M059J (cell line): ENCODE data around the gene PHACTR4. TPM values are rescaled to one million over a fixed set of nuclear protein-coding genes. Genes with fewer than 3 reads are reported as not detected.
A peak's percentile ranks its signal among the peaks of the same experiment; 100 is the strongest.
"Not testable (repeated sequence)": the region's sequence is repeated elsewhere in the genome, so short reads cannot be mapped to it uniquely, and the experiment has no call there.

Experiments
- DNase-seq: peaks from one replicate; pipeline ENCODE4 v3.0.0-alpha.2; 2012; ENCODE audit warnings: low read depth
- total RNA-seq: library from RNA; depleted of rRNA; stranded (reverse); fragments of >200 nt; shearing (Covaris generic); gene quantifications from 2 replicates; pipeline ENCODE4 v1.2.3, GENCODE V29; 2014

The PHACTR4 gene
- total RNA-seq, 1 experiment from 2014 or later, result 31.1 TPM

- DNase-seq, result peak; percentile 55
Observed at GRCh38 chr1:28370239-28371009, 884 bp downstream of the PHACTR4 start.

- DNase-seq, result peak; percentile 31
Observed at GRCh38 chr1:28371010-28371377, 1.5 kb downstream of the PHACTR4 start.

- DNase-seq, result peak; percentile 74
Observed at GRCh38 chr1:28373450-28373849, 3.9 kb downstream of the PHACTR4 start.

- peak; percentile 44 for DNase-seq
Observed at GRCh38 chr1:28374297-28374696, 4.8 kb downstream of the PHACTR4 start.

- DNase-seq, result not testable (repeated sequence)
Observed at GRCh38 chr1:28375598-28375997, 6.1 kb downstream of the PHACTR4 start.

GRCh38 chr1:28376195-28376594, 6.7 kb downstream of the PHACTR4 start:
- not testable (repeated sequence) for DNase-seq

GRCh38 chr1:28378906-28379305, 9.4 kb downstream of the PHACTR4 start:
- no peak for DNase-seq

- no peak for DNase-seq
Observed at GRCh38 chr1:28380394-28380793, 10.9 kb downstream of the PHACTR4 start.

- not testable (repeated sequence) for DNase-seq
Observed at GRCh38 chr1:28383785-28384184, 14.2 kb downstream of the PHACTR4 start.

GRCh38 chr1:28392027-28392652, 22.6 kb downstream of the PHACTR4 start:
- DNase-seq, result peak; percentile 88

- DNase-seq, result no peak
Observed at GRCh38 chr1:28394136-28394535, 24.6 kb downstream of the PHACTR4 start.

- DNase-seq, result no peak
Observed at GRCh38 chr1:28395181-28395580, 25.6 kb downstream of the PHACTR4 start.

- no peak for DNase-seq
Observed at GRCh38 chr1:28401760-28402159, 32.2 kb downstream of the PHACTR4 start.

GRCh38 chr1:28409090-28409489, 39.5 kb downstream of the PHACTR4 start:
- DNase-seq, result no peak

- DNase-seq, result no peak
Observed at GRCh38 chr1:28411656-28412055, 42.1 kb downstream of the PHACTR4 start.

- peak; percentile 86 for DNase-seq
Observed at GRCh38 chr1:28412731-28413130, 43.2 kb downstream of the PHACTR4 start.

GRCh38 chr1:28416509-28417194, 47.1 kb downstream of the PHACTR4 start:
- peak; percentile 47 for DNase-seq

- peak; percentile 92 for DNase-seq
Observed at GRCh38 chr1:28417441-28417922, 47.9 kb downstream of the PHACTR4 start.

GRCh38 chr1:28417926-28418637, 48.5 kb downstream of the PHACTR4 start:
- DNase-seq, result no peak

- peak; percentile 20 for DNase-seq
Observed at GRCh38 chr1:28421744-28422143, 52.2 kb downstream of the PHACTR4 start.

- no peak for DNase-seq
Observed at GRCh38 chr1:28426831-28427230, 57.3 kb downstream of the PHACTR4 start.

- no peak for DNase-seq
Observed at GRCh38 chr1:28428012-28428411, 58.5 kb downstream of the PHACTR4 start.
